Mesodermal cell (in vitro differentiated cells): ENCODE measurements around the gene GUCY1B1.

Source experiments
- H3K27ac ChIP-seq: 2 replicates; pipeline ENCODE4 v1.7.0; 2013; ENCODE audit warnings: mild to moderate bottlenecking, low read depth, low read length, moderate library complexity; ENCODE audit not compliant: severe bottlenecking
- H3K36me3 ChIP-seq: 2 replicates; pipeline ENCODE4 v1.7.1; 2013; ENCODE audit warnings: mild to moderate bottlenecking, low read length, moderate library complexity; ENCODE audit not compliant: control insufficient read depth, insufficient read depth
- H3K4me1 ChIP-seq: one replicate; pipeline ENCODE4 v1.7.1; 2013; ENCODE audit warnings: mild to moderate bottlenecking, low read length; ENCODE audit not compliant: insufficient read depth, control insufficient read depth, poor library complexity, severe bottlenecking
- H3K4me3 ChIP-seq: 2 replicates; pipeline ENCODE4 v1.7.0; 2013; ENCODE audit warnings: low read length, control low read depth, mild to moderate bottlenecking; ENCODE audit not compliant: insufficient read depth, poor library complexity, severe bottlenecking; ENCODE audit errors: extremely low read depth
- H3K9me3 ChIP-seq: 2 replicates; pipeline ENCODE4 v1.7.1; 2013; ENCODE audit warnings: mild to moderate bottlenecking, low read length, moderate library complexity; ENCODE audit not compliant: control insufficient read depth
- WGBS, 2 experiments: methylation state at CpG; one replicate each; pipeline ENCODE4 v1.1.5; 2013; ENCODE audit warnings: missing lambda C conversion rate in 2 of 2; ENCODE audit not compliant: insufficient coverage in 2 of 2; 5-methylcytosine and 5-hydroxymethylcytosine counted together

GUCY1B1 gene

DNA sequence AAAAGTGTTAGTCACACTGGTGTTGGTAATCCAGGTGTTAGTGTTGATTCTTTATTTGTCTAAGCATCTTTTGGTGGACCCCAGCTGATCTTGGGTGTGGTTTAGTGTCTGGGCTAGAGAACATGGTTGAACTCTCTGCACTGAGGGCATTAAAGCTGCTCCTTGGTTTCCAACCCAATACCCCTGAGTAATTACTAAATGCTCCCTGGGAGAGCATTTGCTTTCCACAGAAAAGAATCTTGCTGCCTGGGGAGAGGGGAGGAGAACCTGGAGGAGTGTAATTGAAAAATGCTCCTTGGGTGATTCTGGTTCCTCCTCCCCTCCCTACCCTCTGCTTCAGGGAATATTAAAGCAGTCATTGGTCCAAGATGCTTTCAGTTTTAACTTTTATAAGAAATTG, 3.1 kb downstream of the GUCY1B1 start:
- H3K4me1 ChIP-seq: no peaks in the 10 kb centered on the region
- H3K4me3 ChIP-seq: no peak overlapping the region
- no peak overlapping the region for H3K27ac ChIP-seq
- H3K36me3 ChIP-seq: no peaks in the 10 kb centered on the region
- no peaks in the 10 kb centered on the region for H3K9me3 ChIP-seq

DNA sequence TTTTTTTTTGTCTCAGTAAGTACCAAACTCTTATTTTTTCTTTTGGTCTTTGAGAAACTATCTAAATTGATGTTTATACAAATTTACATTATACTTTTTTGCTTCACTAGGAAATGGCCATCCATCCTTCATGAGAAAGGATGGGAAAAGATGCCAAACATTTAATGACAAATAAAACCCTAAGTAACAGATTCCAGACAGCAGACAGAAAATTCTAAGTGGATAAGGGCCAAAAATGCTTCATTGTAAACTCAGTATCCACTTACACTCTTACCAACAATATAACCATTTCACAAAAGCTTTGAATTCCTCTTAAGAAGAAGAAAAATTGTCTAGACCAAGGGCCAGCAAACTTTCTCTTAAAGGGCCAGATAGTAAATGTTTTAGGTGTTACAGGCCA, 3.5 kb downstream of the GUCY1B1 start:
- Histone ChIP-seq H3K27ac (no peak overlapping the region), H3K36me3 (no peaks in the 10 kb centered on the region), H3K4me3 (no peak overlapping the region), H3K9me3 (no peaks in the 10 kb centered on the region), H3K4me1 (no peaks in the 10 kb centered on the region)

GRCh38 chr4:155763551-155763950, 4.7 kb downstream of the GUCY1B1 start:
- WGBS, 2 experiments: no CpG with 5 or more reads among the region's 2 CpGs
- H3K36me3 ChIP-seq: no peaks in the 10 kb centered on the region

GRCh38 chr4:155765149-155765548, 6.3 kb downstream of the GUCY1B1 start:
- Histone ChIP-seq H3K36me3 (no peaks in the 10 kb centered on the region), H3K4me1 (no peaks in the 10 kb centered on the region), H3K4me3 (no peak overlapping the region), H3K9me3 (no peaks in the 10 kb centered on the region), H3K27ac (no peak overlapping the region)
- 87 to 100% methylated on average over 1 to 3 of the region's 3 CpGs for WGBS, 2 experiments

More at GRCh38 chr4:155763551-155763950, 4.7 kb downstream of the GUCY1B1 start:
- Histone ChIP-seq H3K4me3 (no peak overlapping the region), H3K27ac (no peak overlapping the region), H3K9me3 (no peaks in the 10 kb centered on the region), H3K4me1 (no peaks in the 10 kb centered on the region)

DNA sequence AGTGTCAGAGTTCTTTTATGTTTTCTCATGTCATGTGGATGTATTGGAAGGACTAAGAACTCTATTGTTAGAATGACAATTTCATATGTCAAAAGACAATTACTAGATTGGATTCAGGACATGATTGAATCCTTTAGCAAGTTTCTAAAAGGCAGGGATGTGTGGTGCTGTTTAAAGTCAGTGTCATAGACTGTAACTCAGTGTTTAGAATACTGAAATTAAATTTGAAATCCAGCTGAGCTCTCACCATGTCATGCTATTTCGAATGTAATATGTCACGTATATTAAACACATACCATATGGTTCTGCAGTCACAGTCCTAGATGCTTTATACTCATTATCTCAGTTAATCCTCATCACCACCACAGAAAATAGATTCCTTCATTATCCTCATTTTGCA, 7.8 kb downstream of the GUCY1B1 start:
- no peaks in the 10 kb centered on the region for H3K36me3 ChIP-seq
- H3K27ac ChIP-seq: no peak overlapping the region
- no peaks in the 10 kb centered on the region for H3K4me1 ChIP-seq
- no peak overlapping the region for H3K4me3 ChIP-seq
- no peaks in the 10 kb centered on the region for H3K9me3 ChIP-seq
- WGBS, 2 experiments: 88 to 90% methylated on average over 2 of the region's 2 CpGs

DNA sequence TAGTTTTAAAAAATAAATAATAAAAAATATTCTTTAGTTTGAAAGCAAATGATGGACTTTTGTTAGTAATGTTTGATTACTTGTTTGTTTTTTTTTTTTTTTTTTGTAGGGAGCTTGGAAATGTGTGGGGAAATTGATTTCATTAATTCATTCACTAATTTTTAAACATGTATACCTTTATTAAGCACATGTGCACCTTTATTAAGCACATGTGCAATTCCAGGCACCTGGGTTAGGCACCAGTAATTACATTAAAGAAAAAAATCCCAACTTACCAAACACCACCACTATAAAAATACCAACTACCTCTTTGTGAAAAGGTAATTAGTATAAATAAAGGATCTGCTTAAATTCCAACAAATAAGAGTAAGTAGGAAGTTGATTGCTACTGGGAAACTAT, 9.5 kb downstream of the GUCY1B1 start:
- Histone ChIP-seq H3K36me3 (no peaks in the 10 kb centered on the region), H3K27ac (no peak overlapping the region), H3K9me3 (no peaks in the 10 kb centered on the region), H3K4me1 (no peaks in the 10 kb centered on the region), H3K4me3 (no peak overlapping the region)

DNA sequence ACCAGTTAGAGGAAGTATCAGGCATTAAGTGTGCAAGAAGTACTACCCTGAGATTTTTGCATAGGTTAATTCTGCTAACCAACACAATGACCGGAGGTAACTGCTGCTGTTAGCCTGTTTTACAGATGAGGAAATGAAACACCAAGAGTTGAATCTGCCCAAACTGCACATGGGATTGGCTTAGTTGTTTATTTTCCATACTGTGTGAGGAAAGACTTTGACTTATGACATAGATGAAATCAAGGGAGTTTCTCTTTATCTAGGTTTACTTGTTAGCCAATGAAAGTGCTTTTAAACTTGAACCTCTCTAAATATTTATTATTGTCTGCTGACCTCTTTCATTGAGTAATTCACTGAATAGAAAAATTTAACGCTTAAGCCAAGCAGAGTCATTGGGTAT, 10.3 kb downstream of the GUCY1B1 start:
- no peaks in the 10 kb centered on the region for H3K9me3 ChIP-seq
- no peak overlapping the region for H3K4me3 ChIP-seq
- no peaks in the 10 kb centered on the region for H3K4me1 ChIP-seq
- no peak overlapping the region for H3K27ac ChIP-seq
- WGBS, 2 experiments: 92% methylated on average over 2 of the region's 2 CpGs; no CpG with 5 or more reads in 1 of the 2 experiments
- no peaks in the 10 kb centered on the region for H3K36me3 ChIP-seq

DNA sequence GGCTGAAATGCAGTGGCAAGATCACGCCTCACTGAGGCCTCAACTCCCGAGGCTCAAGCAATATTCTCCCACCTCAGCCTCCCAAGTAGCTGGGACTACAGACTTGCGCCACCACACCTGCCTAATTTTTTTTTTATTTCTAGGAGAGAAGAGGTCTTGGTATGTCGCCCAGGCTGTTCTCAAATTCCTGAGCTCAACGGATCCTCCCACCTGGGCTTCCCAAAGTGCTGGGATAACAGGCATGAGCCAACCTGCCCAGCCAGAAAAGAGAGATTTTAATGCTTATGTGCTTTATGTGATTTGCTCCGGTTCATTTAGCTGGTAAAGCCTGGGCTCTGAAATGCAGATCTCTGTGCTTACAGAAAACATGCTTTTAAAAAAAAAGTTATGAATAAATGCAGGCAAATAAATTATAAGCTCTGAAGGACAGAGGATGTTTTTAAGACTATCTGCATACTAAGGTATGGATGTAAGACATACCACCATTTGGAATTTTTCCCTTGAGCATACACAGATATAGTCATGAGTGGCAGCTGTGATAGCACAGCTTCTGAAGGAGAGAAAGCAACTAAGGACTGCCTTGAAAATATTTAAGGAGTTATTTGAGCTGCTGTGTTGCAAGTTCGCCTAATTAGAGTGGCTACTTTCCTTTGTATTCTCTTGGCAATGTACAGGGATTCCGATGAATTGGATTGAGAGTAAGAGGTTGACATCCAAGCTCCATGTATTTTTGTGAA, 13.8 kb downstream of the GUCY1B1 start:
- Histone ChIP-seq H3K9me3 (no peaks in the 10 kb centered on the region), H3K4me3 (no peak overlapping the region), H3K36me3 (no peaks in the 10 kb centered on the region), H3K27ac (no peak overlapping the region), H3K4me1 (no peaks in the 10 kb centered on the region)
- 86 to 89% methylated on average over 6 of the region's 8 CpGs for WGBS, 2 experiments

GRCh38 chr4:155773196-155773800, 14.5 kb downstream of the GUCY1B1 start:
- no peak overlapping the region for H3K4me3 ChIP-seq
- no peaks in the 10 kb centered on the region for H3K36me3 ChIP-seq
- H3K4me1 ChIP-seq: no peaks in the 10 kb centered on the region
- H3K27ac ChIP-seq: no peak overlapping the region
- H3K9me3 ChIP-seq: no peaks in the 10 kb centered on the region
- 89% methylated on average over 3 of the region's 4 CpGs for WGBS, 2 experiments

DNA sequence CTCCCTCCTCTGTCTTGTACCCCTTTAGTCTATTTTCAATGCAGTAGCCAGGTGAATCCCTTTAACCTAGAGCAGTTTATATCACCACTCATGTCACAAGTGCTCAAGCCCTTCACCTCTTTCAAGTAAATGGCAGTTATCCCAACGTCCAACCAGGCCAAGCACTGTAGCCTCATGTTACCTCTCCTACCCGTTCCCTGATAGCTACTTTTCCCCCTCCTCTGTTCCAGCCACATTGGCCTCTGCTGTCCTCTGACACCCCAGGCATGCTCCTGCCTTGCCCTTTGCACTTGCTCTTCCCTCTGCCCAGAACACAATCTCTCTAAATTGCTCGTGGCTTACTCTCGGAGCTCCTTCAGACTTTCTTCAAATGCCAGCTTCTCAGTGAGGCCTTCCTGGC, 15.2 kb downstream of the GUCY1B1 start:
- Histone ChIP-seq H3K4me1 (no peaks in the 10 kb centered on the region), H3K9me3 (no peaks in the 10 kb centered on the region), H3K36me3 (no peaks in the 10 kb centered on the region), H3K27ac (no peak overlapping the region), H3K4me3 (no peak overlapping the region)
- WGBS, 2 experiments: 85 to 86% methylated on average over 4 of the region's 4 CpGs

DNA sequence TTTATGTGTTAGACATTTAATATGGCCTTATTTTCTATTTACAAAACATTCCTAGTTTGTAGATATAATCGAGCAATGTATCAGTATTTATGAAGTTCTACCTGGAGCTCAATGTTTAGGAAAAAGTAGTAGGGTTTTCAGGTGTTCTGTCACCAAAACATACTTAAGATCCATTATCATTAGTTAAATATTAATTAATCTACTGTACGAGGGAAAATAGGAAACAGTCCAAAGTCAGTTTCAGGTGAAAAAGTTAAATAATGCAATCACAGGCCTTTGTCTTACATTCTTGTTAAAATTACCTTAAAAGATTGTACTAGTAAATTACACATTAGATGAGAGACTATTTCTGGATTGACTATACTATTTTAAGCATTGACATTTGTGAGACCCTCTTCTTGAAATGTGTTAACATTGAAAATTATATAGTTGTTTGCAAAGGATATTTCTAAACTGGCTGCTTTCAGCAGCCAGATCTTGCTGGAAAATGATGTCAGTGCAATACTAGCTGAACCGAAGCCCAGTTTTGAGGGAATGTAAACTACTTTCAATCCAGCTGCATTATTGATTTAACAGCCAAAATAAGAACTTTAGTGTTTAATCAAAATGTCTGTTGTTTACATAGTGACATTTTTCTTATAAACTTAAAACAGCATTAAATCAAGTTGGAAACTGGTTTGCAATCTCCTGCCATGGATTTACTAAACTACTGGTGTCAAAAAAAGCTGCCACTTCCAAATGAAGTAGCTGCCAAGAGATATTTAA, 19.3 kb downstream of the GUCY1B1 start:
- no CpG with 5 or more reads among the region's 3 CpGs for WGBS, 2 experiments
- Histone ChIP-seq H3K27ac (no peak overlapping the region), H3K9me3 (no peaks in the 10 kb centered on the region), H3K36me3 (no peaks in the 10 kb centered on the region), H3K4me3 (no peak overlapping the region), H3K4me1 (no peaks in the 10 kb centered on the region)
